Uterus (tissue), 4 donors: ENCODE results near the gene DHRS12. TPM values are rescaled to one million over a fixed set of nuclear protein-coding genes. Genes with fewer than 3 reads are reported as not detected.

Source experiments
- DNase-seq, 2 donors: peaks; one replicate each; pipeline ENCODE4 v3.0.0-alpha.2; 2019 to 2020
- H3K27ac ChIP-seq, 2 donors: fragments of 200-600 bp; sonication (generic); 1 replicate in 1 of 2; 2 replicates in 1 of 2; pipeline ENCODE4 v1.5.1; 2016 to 2018
- H3K27me3 ChIP-seq, 2 donors: fragments of 200-600 bp; sonication (generic); one replicate each; pipeline ENCODE4 v1.5.1; 2018 to 2019; ENCODE audit warnings: control low read depth in 1 of 2
- H3K36me3 ChIP-seq, 2 donors: fragments of 200-600 bp; sonication (generic); one replicate each; pipeline ENCODE4 v1.5.1; 2019; ENCODE audit warnings: control low read depth in 1 of 2
- H3K4me1 ChIP-seq, 2 donors: fragments of 200-600 bp; sonication (generic); one replicate each; pipeline ENCODE4 v1.5.1; 2018 to 2019; ENCODE audit warnings: control low read depth in 1 of 2
- H3K4me3 ChIP-seq, 2 donors: fragments of 200-600 bp; sonication (generic); 1 replicate in 1 of 2; 2 replicates in 1 of 2; pipeline ENCODE4 v1.5.1; 2018 to 2019; ENCODE audit warnings: mild to moderate bottlenecking in 1 of 2
- H3K9me3 ChIP-seq, 2 donors: fragments of 200-600 bp; sonication (generic); one replicate each; pipeline ENCODE4 v1.5.1; 2019; ENCODE audit warnings: control low read depth in 1 of 2
- POLR2A ChIP-seq, 2 donors: fragments of 450-650 bp; IDR thresholded peaks; one replicate each; pipeline ENCODE4 v1.6.1; 2016; ENCODE audit warnings: antibody characterized with exemption in 2 of 2, mild to moderate bottlenecking in 1 of 2, moderate library complexity in 1 of 2
- intact Hi-C: fragments of 100-400 bp; cut with DNase I; formaldehyde crosslinking; loops from one replicate; pipeline ENCODE4 v1.15.1; 2023; ENCODE audit warnings: low total_unique reads
- total RNA-seq, 4 donors: library from RNA; depleted of rRNA in 3 of 4; stranded (reverse); fragments of >200 nt in 3 of 4; gene quantifications; one replicate each; pipeline versions ENCODE4 v1.1.0 to v1.2.4, GENCODE V29; 2014 to 2023
- TF ChIP-seq, protein P1 (sequence below), 4 experiments: fragments of 200-600 bp in 2 of 4; fragments of 450-650 bp in 2 of 4; sonication (generic) in 2 of 4; IDR thresholded peaks; one replicate each; pipeline ENCODE4 v1.5.1; 2016 to 2019; ENCODE audit warnings: antibody characterized with exemption in 4 of 4, mild to moderate bottlenecking in 2 of 4, moderate library complexity in 1 of 4
- donor health status: DM: yes; HTN: yes; CAD: no.

The DHRS12 gene
- total RNA-seq, 4 donors from 2014 or later, result 5.4 to 18.8 (median 8.5) TPM

DNA sequence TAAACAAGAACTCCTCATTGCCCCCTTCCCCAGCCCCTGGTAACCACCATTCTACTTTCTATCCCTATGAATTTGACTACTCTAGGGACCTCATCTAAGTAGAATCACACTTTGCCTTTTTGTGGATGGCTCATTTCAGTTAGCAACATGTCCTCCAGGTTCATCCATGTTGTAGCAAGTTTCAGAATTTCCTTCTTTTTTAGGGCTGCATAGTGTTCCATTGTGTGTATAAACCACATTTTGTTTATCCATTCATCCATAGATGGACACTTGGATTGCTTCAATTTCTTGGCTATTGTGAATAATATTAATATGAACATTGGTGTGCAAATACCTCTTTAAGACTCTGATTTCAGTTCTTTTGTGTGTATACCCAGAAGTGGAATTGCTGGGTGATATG lies 4.8 kb upstream of the DHRS12 start:
- TF ChIP-seq, protein P1, sequence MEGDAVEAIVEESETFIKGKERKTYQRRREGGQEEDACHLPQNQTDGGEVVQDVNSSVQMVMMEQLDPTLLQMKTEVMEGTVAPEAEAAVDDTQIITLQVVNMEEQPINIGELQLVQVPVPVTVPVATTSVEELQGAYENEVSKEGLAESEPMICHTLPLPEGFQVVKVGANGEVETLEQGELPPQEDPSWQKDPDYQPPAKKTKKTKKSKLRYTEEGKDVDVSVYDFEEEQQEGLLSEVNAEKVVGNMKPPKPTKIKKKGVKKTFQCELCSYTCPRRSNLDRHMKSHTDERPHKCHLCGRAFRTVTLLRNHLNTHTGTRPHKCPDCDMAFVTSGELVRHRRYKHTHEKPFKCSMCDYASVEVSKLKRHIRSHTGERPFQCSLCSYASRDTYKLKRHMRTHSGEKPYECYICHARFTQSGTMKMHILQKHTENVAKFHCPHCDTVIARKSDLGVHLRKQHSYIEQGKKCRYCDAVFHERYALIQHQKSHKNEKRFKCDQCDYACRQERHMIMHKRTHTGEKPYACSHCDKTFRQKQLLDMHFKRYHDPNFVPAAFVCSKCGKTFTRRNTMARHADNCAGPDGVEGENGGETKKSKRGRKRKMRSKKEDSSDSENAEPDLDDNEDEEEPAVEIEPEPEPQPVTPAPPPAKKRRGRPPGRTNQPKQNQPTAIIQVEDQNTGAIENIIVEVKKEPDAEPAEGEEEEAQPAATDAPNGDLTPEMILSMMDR (IDR thresholded peaks at IDR 0.05), result no peak
- no peak for TF ChIP-seq POLR2A (IDR thresholded peaks at IDR 0.05)
- Histone ChIP-seq H3K4me3 (no peak overlapping the region), H3K9me3 (no peaks in the 10 kb centered on the region), H3K4me1 (no peaks in the 10 kb centered on the region), H3K27ac (no peak overlapping the region), H3K36me3 (no peaks in the 10 kb centered on the region), H3K27me3 (no peaks in the 10 kb centered on the region)
- no peak for DNase-seq
- intact Hi-C loops, result loop anchor here (10.0 kb wide), 1 partner anchor 354 kb away; the partner anchor contains the start of gene INTS6

DNA sequence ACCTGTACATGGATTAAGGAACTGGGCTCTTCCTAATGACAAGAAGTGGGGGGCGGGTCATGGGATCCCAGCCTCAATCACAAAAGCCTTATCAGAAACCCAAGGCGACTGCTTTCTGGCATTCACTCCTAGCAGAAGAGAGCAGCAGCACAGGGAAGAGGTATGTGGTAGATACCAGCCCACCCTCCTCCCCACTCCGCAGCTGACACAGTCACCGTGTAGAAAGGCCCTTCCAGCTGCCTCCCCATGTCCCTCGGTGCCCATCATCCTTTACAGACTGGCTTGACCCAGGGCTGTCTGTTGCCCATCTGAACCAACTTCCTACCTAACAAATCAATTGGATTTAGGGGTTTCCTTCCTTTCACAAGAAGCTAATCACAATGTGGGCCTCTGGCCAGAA lies 3.1 kb upstream of the DHRS12 start:
- Histone ChIP-seq H3K36me3 (no peaks in the 10 kb centered on the region), H3K9me3 (no peaks in the 10 kb centered on the region), H3K4me3 (no peak overlapping the region), H3K27me3 (no peaks in the 10 kb centered on the region), H3K27ac (no peak overlapping the region), H3K4me1 (peaks cover 4 to 10% of the 10 kb centered on the region in 2 donors)
- intact Hi-C loops, result loop anchor here (10.0 kb wide), 1 partner anchor 352 kb away; the partner anchor contains the start of gene INTS6
- no peak for DNase-seq
- TF ChIP-seq, protein P1 (IDR thresholded peaks at IDR 0.05), result no peak
- TF ChIP-seq POLR2A (IDR thresholded peaks at IDR 0.05), result no peak

DNA sequence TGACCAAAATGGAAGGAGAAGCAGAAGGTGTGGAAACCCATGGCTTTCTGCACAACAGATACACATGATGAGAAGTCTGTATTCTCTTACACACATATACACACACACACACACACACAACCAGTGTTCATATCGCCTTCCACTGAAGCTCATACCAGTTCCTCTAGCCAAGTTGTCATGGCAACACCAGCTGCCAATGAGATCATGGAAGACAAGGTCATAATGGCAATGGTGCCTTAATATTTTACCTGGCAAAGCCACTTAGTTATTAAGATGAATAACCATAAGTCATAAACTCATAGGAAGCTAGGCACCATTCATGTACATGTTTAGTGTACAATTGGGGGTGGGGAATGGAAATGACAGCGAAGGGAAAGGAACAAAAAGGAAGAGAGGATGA lies 2.6 kb upstream of the DHRS12 start:
- Histone ChIP-seq H3K27me3 (no peaks in the 10 kb centered on the region), H3K9me3 (no peaks in the 10 kb centered on the region), H3K36me3 (no peaks in the 10 kb centered on the region), H3K4me3 (no peak overlapping the region), H3K4me1 (peaks cover 4 to 10% of the 10 kb centered on the region in 2 donors), H3K27ac (no peak overlapping the region)
- no peak for TF ChIP-seq POLR2A (IDR thresholded peaks at IDR 0.05)
- TF ChIP-seq, protein P1 (IDR thresholded peaks at IDR 0.05), result no peak
- intact Hi-C loops, result loop anchor here (10.0 kb wide), 1 partner anchor 352 kb away; the partner anchor contains the start of gene INTS6
- DNase-seq, result no peak

DNA sequence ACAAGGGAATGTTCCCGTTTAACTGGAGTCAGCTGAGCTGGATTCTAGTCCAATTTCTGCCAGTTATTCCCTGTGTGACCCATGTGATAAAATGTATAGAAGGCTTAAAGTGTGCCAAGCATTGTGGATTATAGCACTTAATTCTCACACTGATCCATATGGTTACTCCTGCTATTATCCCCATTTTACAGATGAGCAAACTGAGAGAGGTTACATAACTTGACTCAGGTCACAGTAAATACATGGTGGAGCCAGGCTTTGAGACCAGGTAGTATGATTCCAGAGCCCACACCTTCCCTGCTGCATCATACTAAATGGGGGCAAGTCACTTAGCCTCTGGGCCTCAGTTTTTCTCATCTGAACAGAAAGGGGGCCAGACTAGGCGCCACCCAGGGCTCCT lies 2.0 kb upstream of the DHRS12 start:
- no peak overlapping the region for H3K27ac ChIP-seq
- no peaks in the 10 kb centered on the region for H3K36me3 ChIP-seq
- no peaks in the 10 kb centered on the region for H3K27me3 ChIP-seq
- H3K9me3 ChIP-seq, result no peaks in the 10 kb centered on the region
- no peak overlapping the region for H3K4me3 ChIP-seq
- no peak for DNase-seq
- intact Hi-C loops, result loop anchor here (10.0 kb wide), 1 partner anchor 351 kb away; the partner anchor contains the start of gene INTS6
- H3K4me1 ChIP-seq, result peaks cover 4 to 10% of the 10 kb centered on the region in 2 donors
- TF ChIP-seq, protein P1 (IDR thresholded peaks at IDR 0.05), result no peak
- TF ChIP-seq POLR2A (IDR thresholded peaks at IDR 0.05), result no peak

DNA sequence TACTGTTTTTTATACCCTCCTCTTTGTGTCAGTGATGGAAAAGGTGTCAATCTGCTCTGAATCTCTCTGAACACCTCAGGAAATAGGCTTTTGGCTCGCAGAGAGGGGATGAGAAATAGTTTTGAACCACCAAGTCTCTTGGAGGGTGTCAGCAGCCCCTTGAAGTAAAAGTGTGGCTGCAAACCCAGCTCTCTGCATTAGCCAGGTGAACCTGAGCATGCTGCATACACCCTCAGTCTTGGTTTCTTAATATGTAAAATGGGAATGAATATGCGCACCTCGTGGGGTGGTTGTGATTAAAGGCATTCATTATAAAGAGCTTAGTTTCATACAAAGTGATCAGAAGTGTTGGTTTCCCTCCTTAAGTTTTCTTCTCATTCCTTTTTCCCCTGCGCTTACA lies 1.4 kb upstream of the DHRS12 start:
- intact Hi-C loops, result loop anchor here (10.0 kb wide), 1 partner anchor 351 kb away; the partner anchor contains the start of gene INTS6
- Histone ChIP-seq H3K9me3 (no peaks in the 10 kb centered on the region), H3K27me3 (no peaks in the 10 kb centered on the region), H3K4me1 (peaks cover 4 to 12% of the 10 kb centered on the region in 2 donors), H3K36me3 (no peaks in the 10 kb centered on the region), H3K4me3 (no peak overlapping the region), H3K27ac (peak overlapping the region; percentile 99)
- TF ChIP-seq POLR2A (IDR thresholded peaks at IDR 0.05), result no peak
- TF ChIP-seq, protein P1 (IDR thresholded peaks at IDR 0.05), result no peak
- no peak for DNase-seq
